ENCODE measurements around the gene CCDC57.

Gene CCDC57

GRCh38 chr17:82205720-82206508 lies 6.7 kb downstream of the CCDC57 start:
- peak overlapping the region in 1 of 2 experiments; percentile 67 for H3K14ac ChIP-seq (ENCODE audit: low read length in 2 of 2)
- 29% methylated on average over 21 of the region's 21 CpGs for WGBS
- no peaks in the 10 kb centered on the region for H3K27me3 ChIP-seq (ENCODE audit: control insufficient read depth in 1 of 2, insufficient read depth in 1 of 2, low read length in 2 of 2)
- peaks cover 9 to 13% of the 10 kb centered on the region in 2 experiments for H3K36me3 ChIP-seq (ENCODE audit: control insufficient read depth in 1 of 2, insufficient read depth in 2 of 2, low read depth in 1 of 2, low read length in 2 of 2)
- H2BK15ac ChIP-seq (ENCODE audit: low read depth, poor library complexity, severe bottlenecking): no peak overlapping the region
- no peak overlapping the region for H2BK5ac ChIP-seq (ENCODE audit: low read depth, low read length, poor library complexity, severe bottlenecking)
- peak overlapping the region; percentile 9 for H3K27ac ChIP-seq (ENCODE audit: low read length, poor library complexity, severe bottlenecking)
- peak overlapping the region; percentile 18 for H3K4me2 ChIP-seq (ENCODE audit: low read length, poor library complexity, severe bottlenecking)
- H2BK120ac ChIP-seq (ENCODE audit: low read depth, low read length): no peak overlapping the region
- H2AFZ ChIP-seq (ENCODE audit: low read depth, low read length): peak overlapping the region; percentile 75
- H2AK5ac ChIP-seq (ENCODE audit: low read length, severe bottlenecking): peak overlapping the region; percentile 10
- H4K8ac ChIP-seq (ENCODE audit: low read length): peak overlapping the region; percentile 41
- H3K9me3 ChIP-seq (ENCODE audit: control insufficient read depth, low read length): no peaks in the 10 kb centered on the region
- peak overlapping the region; percentile 88 for H3K9ac ChIP-seq (ENCODE audit: low read length)
- peak; percentile 89 for DNase-seq
- H3K4ac ChIP-seq (ENCODE audit: low read depth in 1 of 2, low read length in 2 of 2): peak overlapping the region in 1 of 2 experiments; percentile 54
- H3K23ac ChIP-seq (ENCODE audit: low read length in 2 of 2): no peak overlapping the region
- H3K4me3 ChIP-seq (ENCODE audit: insufficient read depth in 1 of 2, low read depth in 1 of 2, low read length in 2 of 2): peak overlapping the region in 1 of 2 experiments; percentile 52
- peaks cover 27% of the 10 kb centered on the region for H3K4me1 ChIP-seq (ENCODE audit: control insufficient read depth, insufficient read depth, low read depth, low read length)
- peak overlapping the region; percentile 28 to 76 for H3K18ac ChIP-seq (ENCODE audit: low read depth in 1 of 2, low read length in 2 of 2)
- peak overlapping the region; percentile 40 for H4K91ac ChIP-seq (ENCODE audit: low read length)
- peaks cover 22% of the 10 kb centered on the region for H3K79me1 ChIP-seq (replicated peaks; ENCODE audit: low read length, poor library complexity, severe bottlenecking)
- peak overlapping the region in 1 of 2 experiments; percentile 47 for H2BK12ac ChIP-seq (ENCODE audit: low read length in 2 of 2)

- peak; percentile 84 for DNase-seq
- Histone ChIP-seq H3K4ac (ENCODE audit: low read depth in 1 of 2, low read length in 2 of 2) (peak overlapping the region; percentile 47 to 63), H4K91ac (ENCODE audit: low read length) (peak overlapping the region; percentile 40), H4K8ac (ENCODE audit: low read length) (no peak overlapping the region), H2BK15ac (ENCODE audit: low read depth, poor library complexity, severe bottlenecking) (no peak overlapping the region), H3K79me1 (replicated peaks; ENCODE audit: low read length, poor library complexity, severe bottlenecking) (peaks cover 22% of the 10 kb centered on the region), H3K9me3 (ENCODE audit: control insufficient read depth, low read length) (no peaks in the 10 kb centered on the region), H3K36me3 (ENCODE audit: control insufficient read depth in 1 of 2, insufficient read depth in 2 of 2, low read depth in 1 of 2, low read length in 2 of 2) (peaks cover 14 to 15% of the 10 kb centered on the region in 2 experiments), H3K4me3 (ENCODE audit: insufficient read depth in 1 of 2, low read depth in 1 of 2, low read length in 2 of 2) (peak overlapping the region in 1 of 2 experiments; percentile 52), H2BK12ac (ENCODE audit: low read length in 2 of 2) (peak overlapping the region; percentile 20 to 75), H2AFZ (ENCODE audit: low read depth, low read length) (no peak overlapping the region), H3K4me1 (ENCODE audit: control insufficient read depth, insufficient read depth, low read depth, low read length) (peaks cover 27% of the 10 kb centered on the region), H3K27me3 (ENCODE audit: control insufficient read depth in 1 of 2, insufficient read depth in 1 of 2, low read length in 2 of 2) (no peaks in the 10 kb centered on the region), H3K18ac (ENCODE audit: low read depth in 1 of 2, low read length in 2 of 2) (peak overlapping the region; percentile 7 to 75), H2AK5ac (ENCODE audit: low read length, severe bottlenecking) (no peak overlapping the region), H3K4me2 (ENCODE audit: low read length, poor library complexity, severe bottlenecking) (no peak overlapping the region), H3K9ac (ENCODE audit: low read length) (peak overlapping the region; percentile 88), H3K14ac (ENCODE audit: low read length in 2 of 2) (peak overlapping the region in 1 of 2 experiments; percentile 67), H3K23ac (ENCODE audit: low read length in 2 of 2) (no peak overlapping the region), H2BK120ac (ENCODE audit: low read depth, low read length) (no peak overlapping the region), H3K27ac (ENCODE audit: low read length, poor library complexity, severe bottlenecking) (peak overlapping the region; percentile 9), H2BK5ac (ENCODE audit: low read depth, low read length, poor library complexity, severe bottlenecking) (no peak overlapping the region)
- 68% methylated on average over 25 of the region's 25 CpGs for WGBS
Measured at GRCh38 chr17:82204831-82205719, 7.6 kb downstream of the CCDC57 start.

- Histone ChIP-seq H3K14ac (ENCODE audit: low read length in 2 of 2) (no peak overlapping the region), H3K9ac (ENCODE audit: low read length) (no peak overlapping the region), H2BK120ac (ENCODE audit: low read depth, low read length) (no peak overlapping the region), H4K91ac (ENCODE audit: low read length) (peak overlapping the region; percentile 84), H3K4ac (ENCODE audit: low read depth in 1 of 2, low read length in 2 of 2) (peak overlapping the region in 1 of 2 experiments; percentile 53), H2AFZ (ENCODE audit: low read depth, low read length) (no peak overlapping the region), H3K4me3 (ENCODE audit: insufficient read depth in 1 of 2, low read depth in 1 of 2, low read length in 2 of 2) (no peak overlapping the region), H3K4me2 (ENCODE audit: low read length, poor library complexity, severe bottlenecking) (no peak overlapping the region), H4K8ac (ENCODE audit: low read length) (no peak overlapping the region), H3K4me1 (ENCODE audit: control insufficient read depth, insufficient read depth, low read depth, low read length) (peaks cover 27% of the 10 kb centered on the region), H3K79me1 (replicated peaks; ENCODE audit: low read length, poor library complexity, severe bottlenecking) (peaks cover 19% of the 10 kb centered on the region), H3K9me3 (ENCODE audit: control insufficient read depth, low read length) (no peaks in the 10 kb centered on the region), H3K27ac (ENCODE audit: low read length, poor library complexity, severe bottlenecking) (no peak overlapping the region), H3K36me3 (ENCODE audit: control insufficient read depth in 1 of 2, insufficient read depth in 2 of 2, low read depth in 1 of 2, low read length in 2 of 2) (peaks cover 21 to 23% of the 10 kb centered on the region in 2 experiments), H3K23ac (ENCODE audit: low read length in 2 of 2) (no peak overlapping the region), H2BK12ac (ENCODE audit: low read length in 2 of 2) (no peak overlapping the region), H2BK5ac (ENCODE audit: low read depth, low read length, poor library complexity, severe bottlenecking) (no peak overlapping the region), H3K27me3 (ENCODE audit: control insufficient read depth in 1 of 2, insufficient read depth in 1 of 2, low read length in 2 of 2) (no peaks in the 10 kb centered on the region), H2AK5ac (ENCODE audit: low read length, severe bottlenecking) (peak overlapping the region; percentile 35), H2BK15ac (ENCODE audit: low read depth, poor library complexity, severe bottlenecking) (peak overlapping the region; percentile 21), H3K18ac (ENCODE audit: low read depth in 1 of 2, low read length in 2 of 2) (peak overlapping the region in 1 of 2 experiments; percentile 30)
- 94% methylated on average over 19 of the region's 19 CpGs for WGBS
- no peak for DNase-seq
Measured at GRCh38 chr17:82203920-82204319, 8.7 kb downstream of the CCDC57 start.

- 93% methylated on average over 8 of the region's 10 CpGs for WGBS
- Histone ChIP-seq H3K79me1 (replicated peaks; ENCODE audit: low read length, poor library complexity, severe bottlenecking) (peaks cover 19% of the 10 kb centered on the region), H2BK12ac (ENCODE audit: low read length in 2 of 2) (no peak overlapping the region), H2BK120ac (ENCODE audit: low read depth, low read length) (no peak overlapping the region), H3K27me3 (ENCODE audit: control insufficient read depth in 1 of 2, insufficient read depth in 1 of 2, low read length in 2 of 2) (no peaks in the 10 kb centered on the region), H2AK5ac (ENCODE audit: low read length, severe bottlenecking) (no peak overlapping the region), H2BK5ac (ENCODE audit: low read depth, low read length, poor library complexity, severe bottlenecking) (no peak overlapping the region), H4K8ac (ENCODE audit: low read length) (no peak overlapping the region), H3K4ac (ENCODE audit: low read depth in 1 of 2, low read length in 2 of 2) (no peak overlapping the region), H2AFZ (ENCODE audit: low read depth, low read length) (no peak overlapping the region), H2BK15ac (ENCODE audit: low read depth, poor library complexity, severe bottlenecking) (no peak overlapping the region), H3K4me2 (ENCODE audit: low read length, poor library complexity, severe bottlenecking) (no peak overlapping the region), H3K4me3 (ENCODE audit: insufficient read depth in 1 of 2, low read depth in 1 of 2, low read length in 2 of 2) (no peak overlapping the region), H3K27ac (ENCODE audit: low read length, poor library complexity, severe bottlenecking) (no peak overlapping the region), H3K9me3 (ENCODE audit: control insufficient read depth, low read length) (no peaks in the 10 kb centered on the region), H3K14ac (ENCODE audit: low read length in 2 of 2) (no peak overlapping the region), H3K4me1 (ENCODE audit: control insufficient read depth, insufficient read depth, low read depth, low read length) (peaks cover 27% of the 10 kb centered on the region), H3K23ac (ENCODE audit: low read length in 2 of 2) (no peak overlapping the region), H3K18ac (ENCODE audit: low read depth in 1 of 2, low read length in 2 of 2) (no peak overlapping the region), H4K91ac (ENCODE audit: low read length) (peak overlapping the region; percentile 3), H3K36me3 (ENCODE audit: control insufficient read depth in 1 of 2, insufficient read depth in 2 of 2, low read depth in 1 of 2, low read length in 2 of 2) (peaks cover 23 to 27% of the 10 kb centered on the region in 2 experiments), H3K9ac (ENCODE audit: low read length) (no peak overlapping the region)
- no peak for DNase-seq
Measured at GRCh38 chr17:82202981-82203380, 9.7 kb downstream of the CCDC57 start.
